ENCODE measurements around the gene ST7.

GRCh38 chr7:117179701-117180100 lies 226.4 kb downstream of the ST7 start:
- TF ChIP-seq POLR2AphosphoS5 (IDR thresholded peaks at IDR 0.05; ENCODE audit: borderline replicate concordance, low read depth, low read length) (no peak), EZH2 (IDR thresholded peaks at IDR 0.05) (no peak)

Measured in SK-N-MC (cell line).